Mucosa of stomach (tissue), 1 donor: ENCODE results near the gene LYG2.
"Not testable (repeated sequence)": the region's sequence is repeated elsewhere in the genome, so short reads cannot be mapped to it uniquely, and the experiment has no call there.

Experiments
- H3K27me3 ChIP-seq: one replicate; pipeline ENCODE4 v1.7.0; 2013; ENCODE audit warnings: mild to moderate bottlenecking, low read length; ENCODE audit not compliant: control insufficient read depth, insufficient read depth
- H3K36me3 ChIP-seq: one replicate; pipeline ENCODE4 v1.7.0; 2013; ENCODE audit warnings: low read length; ENCODE audit not compliant: control insufficient read depth, insufficient read depth
- H3K4me1 ChIP-seq: one replicate; pipeline ENCODE4 v1.7.0; 2013; ENCODE audit warnings: mild to moderate bottlenecking, low read length; ENCODE audit not compliant: control insufficient read depth, insufficient read depth
- H3K4me3 ChIP-seq: one replicate; pipeline ENCODE4 v1.7.0; 2013; ENCODE audit warnings: low read length
- H3K9ac ChIP-seq: one replicate; pipeline ENCODE4 v1.7.0; 2013; ENCODE audit warnings: mild to moderate bottlenecking, low read length, moderate library complexity
- H3K9me3 ChIP-seq: one replicate; pipeline ENCODE4 v1.7.0; 2013; ENCODE audit warnings: mild to moderate bottlenecking, low read length, moderate library complexity; ENCODE audit not compliant: control insufficient read depth
- donor health status: Pancreatic carcinoma.

LYG2 gene, protein sequence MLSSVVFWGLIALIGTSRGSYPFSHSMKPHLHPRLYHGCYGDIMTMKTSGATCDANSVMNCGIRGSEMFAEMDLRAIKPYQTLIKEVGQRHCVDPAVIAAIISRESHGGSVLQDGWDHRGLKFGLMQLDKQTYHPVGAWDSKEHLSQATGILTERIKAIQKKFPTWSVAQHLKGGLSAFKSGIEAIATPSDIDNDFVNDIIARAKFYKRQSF

DNA sequence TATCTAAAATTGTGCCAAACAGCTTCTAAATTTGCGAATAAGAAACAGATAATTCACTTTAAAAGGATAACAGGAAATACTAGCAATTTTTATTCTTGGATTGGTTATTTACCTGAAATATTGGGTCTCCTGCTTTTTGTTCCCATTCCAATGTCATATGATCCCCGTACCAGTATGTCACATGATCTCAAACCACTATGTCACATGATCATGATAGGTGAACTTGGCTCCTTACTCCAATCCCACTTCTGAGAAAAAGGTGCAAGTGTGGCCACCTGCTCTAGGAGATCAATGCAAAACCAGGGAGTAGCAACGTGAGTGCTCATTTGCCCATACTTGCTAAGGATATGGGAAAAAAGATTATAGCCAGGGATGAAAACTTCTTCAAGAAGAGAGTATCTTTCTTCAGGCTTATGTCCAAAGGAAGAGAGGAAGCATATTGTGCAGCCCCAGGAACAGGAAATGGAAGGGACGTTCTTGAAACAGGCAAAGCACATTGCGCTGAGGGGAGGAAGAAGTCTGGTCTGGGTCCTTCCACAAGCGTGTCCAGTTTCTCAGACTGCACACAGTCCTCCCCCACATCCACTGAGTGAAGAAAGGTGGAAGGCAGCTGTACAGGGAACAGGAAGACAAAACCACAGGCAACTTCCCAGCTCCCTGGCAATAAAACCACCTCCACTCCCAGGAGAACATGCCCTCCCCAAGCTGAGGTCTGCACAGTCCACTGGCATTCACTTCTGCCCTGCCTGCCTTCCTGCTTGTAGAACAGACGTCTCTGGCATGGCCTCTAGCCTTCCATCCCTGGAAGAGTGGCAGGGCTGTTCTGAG is at the start of gene LYG2:
Gene LYG2, minus strand, starts transcription at position 176 of the 828 bp plus-strand sequence. CDS start 1,406 bp downstream, outside the sequence.
- Histone ChIP-seq H3K27me3 (no peaks in the 10 kb centered on the region), H3K9ac (no peak within 1 kb of the TSS), H3K9me3 (no peaks in the 10 kb centered on the region), H3K36me3 (no peaks in the 10 kb centered on the region), H3K4me3 (no peak within 1 kb of the TSS), H3K4me1 (no peaks in the 10 kb centered on the region)

DNA sequence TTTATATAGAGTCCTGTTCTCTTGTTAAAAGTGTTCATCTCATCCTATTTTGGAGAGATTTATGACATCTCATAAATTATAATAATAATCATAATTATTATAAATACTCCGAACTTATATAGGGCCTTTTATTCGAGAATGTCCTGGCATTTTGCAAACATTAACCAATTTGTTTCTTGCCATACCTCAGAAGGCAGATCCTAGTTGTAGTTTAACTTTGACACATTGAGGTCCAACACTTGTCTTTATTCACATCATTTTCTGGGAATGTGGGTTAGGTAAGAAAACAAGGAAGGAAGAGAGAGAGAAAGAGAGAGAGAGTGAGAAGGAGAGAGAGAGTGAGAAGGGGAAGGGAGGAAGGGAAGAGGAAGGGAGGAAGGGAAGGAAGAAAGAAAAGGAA is 45.6 kb upstream of the LYG2 start, which contains the start of gene LYG1:
Gene LYG1, minus strand, starts transcription at position 101 of the 400 bp plus-strand sequence. CDS start 5,527 bp downstream, outside the sequence.
- not testable (repeated sequence) for H3K4me1 ChIP-seq, H3K4me3 ChIP-seq, H3K9ac ChIP-seq, H3K9me3 ChIP-seq, H3K36me3 ChIP-seq, H3K27me3 ChIP-seq

DNA sequence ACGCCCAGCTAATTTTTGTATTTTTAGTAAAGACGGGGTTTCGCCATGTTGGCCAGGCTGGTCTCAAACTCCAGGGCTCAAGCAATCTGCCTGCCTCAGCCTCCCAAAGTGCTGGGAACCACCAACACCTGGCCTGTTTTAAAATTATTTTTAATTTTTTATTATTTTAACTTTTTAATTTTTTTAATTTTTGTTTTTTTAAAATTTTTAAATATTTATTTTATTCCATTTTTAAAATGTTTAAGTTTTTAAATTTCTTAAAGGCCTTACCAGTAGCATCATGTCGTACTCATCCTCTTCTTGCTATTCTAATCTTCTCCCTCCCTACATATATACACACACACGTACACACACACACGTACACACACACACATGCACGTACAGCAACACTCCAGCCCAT is 44.1 kb upstream of the LYG2 start:
- Histone ChIP-seq H3K27me3 (no peaks in the 10 kb centered on the region), H3K4me3 (no peak overlapping the region), H3K9ac (no peak overlapping the region), H3K36me3 (no peaks in the 10 kb centered on the region), H3K4me1 (no peaks in the 10 kb centered on the region), H3K9me3 (no peaks in the 10 kb centered on the region)

DNA sequence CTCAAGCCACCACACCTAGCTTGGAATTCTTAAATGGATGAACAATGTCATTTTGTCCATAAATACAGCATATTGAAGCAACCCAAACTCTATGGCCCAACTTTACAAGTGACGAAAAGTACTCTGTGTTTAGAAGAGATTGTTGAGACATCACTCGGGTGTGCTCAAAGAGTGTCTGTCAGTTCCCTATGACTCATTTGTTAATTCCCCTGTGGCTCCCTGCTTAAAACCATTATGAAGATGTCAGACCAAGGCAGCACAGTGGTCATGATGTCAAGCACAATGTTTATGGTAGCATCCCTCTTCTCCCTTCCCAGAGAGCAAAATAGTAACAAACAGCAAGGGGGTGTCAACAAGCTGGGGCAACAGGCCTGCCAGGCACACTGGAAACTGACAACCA is 42.5 kb upstream of the LYG2 start:
- Histone ChIP-seq H3K4me1 (no peaks in the 10 kb centered on the region), H3K9ac (no peak overlapping the region), H3K4me3 (no peak overlapping the region), H3K9me3 (no peaks in the 10 kb centered on the region), H3K36me3 (no peaks in the 10 kb centered on the region), H3K27me3 (no peaks in the 10 kb centered on the region)

DNA sequence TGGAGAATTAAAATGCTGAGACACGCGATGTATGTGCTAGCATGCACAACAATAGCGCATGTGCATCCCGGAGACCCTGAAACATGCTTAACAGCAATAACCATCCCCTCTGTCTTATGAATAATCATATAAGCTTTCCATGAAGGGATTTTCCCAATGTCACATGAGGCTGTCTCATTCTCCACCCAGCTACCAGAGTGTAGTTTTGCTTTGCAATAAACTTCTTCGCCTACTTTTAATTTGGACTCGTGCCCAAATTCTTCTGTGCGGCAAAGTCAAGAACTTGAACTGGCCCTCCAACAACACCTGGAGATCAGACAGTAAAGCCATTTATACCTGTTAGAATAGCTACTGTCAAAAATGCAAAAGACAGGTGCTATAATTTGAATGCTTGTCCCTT is 30.1 kb upstream of the LYG2 start:
- Histone ChIP-seq H3K36me3 (no peaks in the 10 kb centered on the region), H3K9ac (no peak overlapping the region), H3K9me3 (no peaks in the 10 kb centered on the region), H3K4me1 (no peaks in the 10 kb centered on the region), H3K4me3 (no peak overlapping the region), H3K27me3 (no peaks in the 10 kb centered on the region)

DNA sequence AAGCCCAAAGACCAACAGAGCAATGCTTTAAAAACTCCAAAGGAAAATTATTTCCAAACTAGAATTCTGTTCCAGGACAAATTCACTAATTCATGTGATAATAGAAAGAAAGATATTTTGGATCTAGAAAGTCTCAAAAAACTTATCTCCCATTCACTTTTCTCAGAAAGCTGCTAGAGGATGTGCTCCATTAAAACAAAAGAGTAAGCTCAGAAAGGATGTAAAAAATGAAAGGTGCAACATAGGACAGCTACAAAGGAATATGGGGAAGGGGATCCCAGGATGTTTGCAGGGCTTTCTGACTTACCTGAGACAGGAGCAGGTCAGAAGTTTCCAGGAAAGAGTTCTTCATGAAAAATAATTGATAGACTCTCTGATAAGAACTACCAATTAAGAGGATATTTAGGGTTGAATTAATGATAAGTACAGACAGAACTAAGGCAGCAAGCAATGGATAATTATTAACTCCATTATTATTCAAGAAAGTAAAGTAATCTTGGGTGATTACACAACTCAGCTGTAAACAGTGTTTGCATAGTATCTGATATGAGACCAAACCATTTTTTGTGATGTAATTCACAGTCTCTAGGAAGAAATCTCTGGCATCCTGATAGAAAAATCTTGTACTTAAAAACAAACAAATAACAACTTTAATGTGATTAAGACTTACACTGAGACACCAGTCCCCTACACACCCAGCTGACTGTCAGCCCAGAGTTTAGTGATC is 24.7 kb upstream of the LYG2 start:
- Histone ChIP-seq H3K9ac (no peak overlapping the region), H3K27me3 (no peaks in the 10 kb centered on the region), H3K4me3 (no peak overlapping the region), H3K36me3 (no peaks in the 10 kb centered on the region), H3K4me1 (no peaks in the 10 kb centered on the region), H3K9me3 (no peaks in the 10 kb centered on the region)

DNA sequence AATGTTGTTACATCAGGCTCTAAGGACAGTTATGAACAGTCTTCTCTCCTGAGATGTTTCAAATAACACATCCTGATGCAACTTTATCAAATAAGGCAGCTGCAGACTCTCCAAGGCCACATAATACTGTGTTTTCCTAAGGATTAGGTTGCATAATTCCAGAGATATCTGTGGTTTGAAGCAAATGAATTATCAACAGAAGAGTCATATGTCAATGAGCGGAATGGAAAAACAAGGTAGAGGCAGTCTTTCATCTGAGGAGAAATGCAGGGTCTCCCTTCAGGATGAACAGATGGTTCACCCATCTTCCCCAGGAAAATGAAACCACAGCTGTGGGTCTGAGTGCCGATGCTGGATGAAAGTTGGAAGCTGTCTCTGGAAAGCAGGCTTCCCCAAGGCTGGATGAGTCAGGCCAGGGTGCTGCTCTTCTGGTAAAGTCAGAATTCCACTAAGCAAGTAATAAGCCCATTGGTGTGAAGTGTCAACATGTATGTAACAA is 23.4 kb upstream of the LYG2 start:
- Histone ChIP-seq H3K4me1 (no peaks in the 10 kb centered on the region), H3K36me3 (no peaks in the 10 kb centered on the region), H3K9me3 (no peaks in the 10 kb centered on the region), H3K4me3 (no peak overlapping the region), H3K27me3 (no peaks in the 10 kb centered on the region), H3K9ac (no peak overlapping the region)

DNA sequence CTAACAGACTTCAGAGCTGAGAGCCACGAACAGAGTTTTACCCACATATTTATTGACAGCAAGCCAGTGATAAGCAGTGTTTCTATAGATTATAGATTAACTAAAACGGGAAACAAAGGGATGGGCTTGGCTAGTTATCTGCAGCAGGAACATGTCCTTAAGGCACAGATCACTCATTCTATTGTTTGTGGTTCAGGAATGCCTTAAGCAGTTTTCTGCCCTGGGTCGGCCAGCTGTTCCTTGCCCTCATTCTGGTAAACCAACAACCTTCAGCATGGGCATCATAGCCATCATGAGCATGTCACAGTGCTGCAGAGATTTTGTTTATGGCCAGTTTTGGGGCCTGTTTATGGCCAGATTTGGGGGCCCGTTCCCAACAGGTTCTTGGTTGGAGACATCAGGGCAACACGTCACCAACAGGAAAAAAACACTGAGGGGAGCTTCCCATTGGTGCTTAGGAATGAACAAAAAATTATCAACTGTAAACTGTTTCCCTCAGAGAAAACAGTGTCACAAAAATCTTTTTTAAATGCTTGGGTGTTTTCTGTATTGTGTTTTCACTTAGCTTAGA is 22.8 kb upstream of the LYG2 start:
- H3K9ac ChIP-seq = not testable (repeated sequence)

DNA sequence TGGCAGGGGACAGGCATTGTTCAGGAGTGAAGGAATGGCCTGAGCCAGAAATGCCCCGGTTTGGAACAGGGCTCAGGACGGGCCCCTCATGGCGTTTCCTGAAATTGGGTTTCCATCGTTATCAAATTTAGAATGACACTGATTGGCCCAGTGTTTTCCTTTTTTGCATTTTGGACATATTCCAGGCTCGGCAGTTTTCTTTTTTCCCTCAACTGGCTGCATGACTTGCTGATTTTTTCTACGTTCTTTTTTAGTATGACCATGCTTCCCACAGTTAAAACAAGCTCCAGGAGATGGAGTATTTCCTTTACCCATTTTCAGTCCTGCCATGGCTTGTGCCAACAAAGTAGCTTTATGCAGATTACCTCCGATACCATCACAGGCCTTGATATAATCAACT is 20.4 kb upstream of the LYG2 start:
- Histone ChIP-seq H3K36me3 (no peaks in the 10 kb centered on the region), H3K9me3 (no peaks in the 10 kb centered on the region), H3K9ac (no peak overlapping the region), H3K27me3 (no peaks in the 10 kb centered on the region), H3K4me1 (no peaks in the 10 kb centered on the region), H3K4me3 (no peak overlapping the region)

More for the DNA sequence above, 22.8 kb upstream of the LYG2 start:
- H3K9me3 ChIP-seq, H3K4me1 ChIP-seq, H3K27me3 ChIP-seq, H3K4me3 ChIP-seq, H3K36me3 ChIP-seq: not testable (repeated sequence)

DNA sequence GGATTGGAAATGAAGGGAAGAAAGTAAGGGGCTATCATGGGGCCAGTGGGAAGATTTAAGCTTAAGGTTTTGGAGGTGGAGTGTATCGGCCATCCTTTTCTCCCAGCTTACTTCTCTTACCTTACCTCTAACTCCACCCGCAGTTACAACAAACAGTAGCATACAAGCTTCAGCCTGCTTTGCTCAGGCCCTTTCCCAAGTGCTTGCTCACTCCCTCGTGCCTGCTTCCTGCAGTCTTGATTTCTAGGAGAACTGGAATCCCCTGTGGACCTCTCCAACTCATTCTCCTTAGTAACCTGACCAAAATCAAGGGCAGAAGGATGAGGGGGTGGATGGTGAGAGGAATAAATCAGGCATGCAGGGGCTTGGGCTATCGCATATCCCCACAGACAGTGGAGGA is 5.8 kb upstream of the LYG2 start:
- H3K36me3 ChIP-seq = no peaks in the 10 kb centered on the region

DNA sequence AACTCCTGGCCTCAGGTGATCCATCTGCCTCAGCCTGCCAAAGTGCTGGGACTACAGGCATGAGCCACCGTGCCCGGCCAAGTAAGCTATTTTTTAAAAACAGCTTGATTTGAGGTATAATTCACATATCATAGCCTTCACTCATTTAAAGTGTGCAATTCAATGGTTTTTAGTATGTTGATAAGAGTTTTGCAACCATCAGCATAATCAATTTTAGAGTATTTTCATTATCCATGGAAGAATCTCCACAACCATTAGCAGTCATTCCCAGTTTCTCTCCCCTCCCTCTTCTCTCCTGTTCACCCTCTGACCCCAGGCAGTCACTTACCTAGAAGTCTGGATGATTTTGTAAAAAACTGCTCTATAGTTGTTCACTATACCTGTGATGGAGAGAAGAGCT is 4.7 kb upstream of the LYG2 start:
- Histone ChIP-seq H3K9ac (no peak overlapping the region), H3K4me1 (no peaks in the 10 kb centered on the region), H3K27me3 (no peaks in the 10 kb centered on the region), H3K36me3 (no peaks in the 10 kb centered on the region), H3K9me3 (no peaks in the 10 kb centered on the region), H3K4me3 (no peak overlapping the region)

More for the DNA sequence above, 5.8 kb upstream of the LYG2 start:
- Histone ChIP-seq H3K9ac (no peak overlapping the region), H3K27me3 (no peaks in the 10 kb centered on the region), H3K4me3 (no peak overlapping the region), H3K9me3 (no peaks in the 10 kb centered on the region), H3K4me1 (no peaks in the 10 kb centered on the region)

DNA sequence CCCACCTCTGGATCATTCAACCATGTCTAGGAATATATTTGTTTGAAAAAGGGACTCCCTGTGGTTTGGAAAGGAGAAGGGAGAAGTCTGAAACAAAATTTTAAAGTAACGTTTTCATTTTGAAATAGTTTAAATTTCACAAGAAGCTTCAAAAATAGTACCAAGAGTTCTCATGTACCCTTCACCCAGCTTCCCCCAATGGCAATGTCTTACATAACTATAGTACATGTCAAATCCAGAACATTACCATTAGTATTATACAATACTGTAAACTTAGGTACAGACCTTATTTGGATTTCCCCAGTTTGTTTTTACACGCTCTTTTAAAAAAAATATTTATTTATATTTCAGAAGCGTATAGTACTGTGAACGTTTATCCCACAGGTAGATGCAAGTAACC is 4.0 kb upstream of the LYG2 start:
- H3K9me3 ChIP-seq = no peaks in the 10 kb centered on the region
- H3K9ac ChIP-seq = no peak overlapping the region
- H3K36me3 ChIP-seq = no peaks in the 10 kb centered on the region
- H3K4me1 ChIP-seq = no peaks in the 10 kb centered on the region
- no peak overlapping the region for H3K4me3 ChIP-seq
- H3K27me3 ChIP-seq = no peaks in the 10 kb centered on the region
